ENCODE data around the gene GRIN2A.

- TF ChIP-seq, protein P1, sequence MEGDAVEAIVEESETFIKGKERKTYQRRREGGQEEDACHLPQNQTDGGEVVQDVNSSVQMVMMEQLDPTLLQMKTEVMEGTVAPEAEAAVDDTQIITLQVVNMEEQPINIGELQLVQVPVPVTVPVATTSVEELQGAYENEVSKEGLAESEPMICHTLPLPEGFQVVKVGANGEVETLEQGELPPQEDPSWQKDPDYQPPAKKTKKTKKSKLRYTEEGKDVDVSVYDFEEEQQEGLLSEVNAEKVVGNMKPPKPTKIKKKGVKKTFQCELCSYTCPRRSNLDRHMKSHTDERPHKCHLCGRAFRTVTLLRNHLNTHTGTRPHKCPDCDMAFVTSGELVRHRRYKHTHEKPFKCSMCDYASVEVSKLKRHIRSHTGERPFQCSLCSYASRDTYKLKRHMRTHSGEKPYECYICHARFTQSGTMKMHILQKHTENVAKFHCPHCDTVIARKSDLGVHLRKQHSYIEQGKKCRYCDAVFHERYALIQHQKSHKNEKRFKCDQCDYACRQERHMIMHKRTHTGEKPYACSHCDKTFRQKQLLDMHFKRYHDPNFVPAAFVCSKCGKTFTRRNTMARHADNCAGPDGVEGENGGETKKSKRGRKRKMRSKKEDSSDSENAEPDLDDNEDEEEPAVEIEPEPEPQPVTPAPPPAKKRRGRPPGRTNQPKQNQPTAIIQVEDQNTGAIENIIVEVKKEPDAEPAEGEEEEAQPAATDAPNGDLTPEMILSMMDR (IDR thresholded peaks at IDR 0.05): no peak
- TF ChIP-seq POLR2A (IDR thresholded peaks at IDR 0.05): no peak
Measured at GRCh38 chr16:9980981-9981380, 201.2 kb downstream of the GRIN2A start.

Data from body of pancreas (tissue), 4 donors.